GM10847 (cell line): ENCODE measurements around the gene GSTM1.

Experiments
- POLR2A ChIP-seq: IDR thresholded peaks from 2 replicates; pipeline ENCODE4 v1.6.1; 2011; ENCODE audit not compliant: insufficient read length; ENCODE audit errors: extremely low read depth

Gene GSTM1

GRCh38 chr1:109687641-109688499, at the start of gene GSTM1:
Gene GSTM1, plus strand, starts transcription at chr1:109687817. Its CDS starts 57 bp downstream, at chr1:109687874.
- peak; percentile 36 for TF ChIP-seq POLR2A

- no peak for TF ChIP-seq POLR2A
Observed at GRCh38 chr1:109639063-109639840, 48.4 kb upstream of the GSTM1 start.

GRCh38 chr1:109639841-109640184, 47.8 kb upstream of the GSTM1 start:
- no peak for TF ChIP-seq POLR2A

GRCh38 chr1:109640285-109640865, 47.2 kb upstream of the GSTM1 start:
- no peak for TF ChIP-seq POLR2A

DNA sequence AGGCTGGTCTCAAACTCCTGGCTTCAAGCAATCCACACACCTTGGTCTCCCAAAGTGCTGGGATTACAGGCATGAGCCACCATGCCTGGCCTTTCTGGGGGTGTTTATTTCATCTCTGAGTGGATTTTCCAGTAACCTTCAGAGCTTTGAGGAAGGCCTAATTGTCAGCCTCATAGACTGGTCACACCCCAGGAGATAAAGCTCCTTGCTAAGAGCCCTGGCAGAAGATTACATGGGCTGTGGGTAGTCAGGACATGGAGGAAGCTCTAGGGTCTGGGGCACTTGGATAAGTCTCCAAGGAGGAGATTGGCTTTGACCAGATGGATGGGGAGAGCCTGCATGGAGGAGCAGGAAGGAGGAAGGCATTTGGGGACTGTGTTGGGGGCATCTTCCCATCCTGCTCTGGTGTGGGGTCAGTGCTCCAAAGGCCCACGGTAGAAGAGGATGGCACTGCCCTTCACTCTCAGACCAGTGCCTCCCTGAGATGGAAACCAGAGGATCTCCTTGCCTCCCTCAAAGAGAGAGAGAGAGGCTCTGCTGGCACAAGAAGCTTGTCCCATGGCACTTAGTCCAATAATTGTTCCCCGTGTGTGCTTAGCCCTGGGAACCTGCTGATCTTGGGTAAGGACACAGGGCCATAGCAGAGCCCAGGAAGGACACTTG, 46.4 kb upstream of the GSTM1 start:
- TF ChIP-seq POLR2A, result no peak

DNA sequence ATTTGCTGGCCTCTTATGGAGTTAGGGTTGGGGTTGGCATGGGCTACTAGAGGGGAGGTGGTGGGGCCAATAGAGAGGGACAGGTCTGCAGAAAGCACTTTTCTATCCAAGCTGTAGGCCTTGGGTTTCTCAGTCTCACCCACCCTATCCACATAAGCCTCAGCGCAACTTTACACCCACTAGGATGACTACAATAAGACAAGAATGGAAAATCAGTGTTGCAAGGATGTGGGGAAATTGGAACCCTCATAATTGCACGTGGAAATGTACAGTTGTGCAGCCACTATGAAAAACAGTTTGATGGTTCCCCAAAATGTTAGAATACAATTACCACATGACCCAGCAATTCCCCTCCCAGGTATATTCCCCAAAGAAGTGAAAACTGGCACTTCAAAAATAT, 45.8 kb upstream of the GSTM1 start:
- TF ChIP-seq POLR2A, result no peak

- TF ChIP-seq POLR2A, result no peak
Observed at GRCh38 chr1:109642626-109643025, 45.0 kb upstream of the GSTM1 start.

GRCh38 chr1:109643385-109644230, 44.0 kb upstream of the GSTM1 start:
- TF ChIP-seq POLR2A, result no peak

DNA sequence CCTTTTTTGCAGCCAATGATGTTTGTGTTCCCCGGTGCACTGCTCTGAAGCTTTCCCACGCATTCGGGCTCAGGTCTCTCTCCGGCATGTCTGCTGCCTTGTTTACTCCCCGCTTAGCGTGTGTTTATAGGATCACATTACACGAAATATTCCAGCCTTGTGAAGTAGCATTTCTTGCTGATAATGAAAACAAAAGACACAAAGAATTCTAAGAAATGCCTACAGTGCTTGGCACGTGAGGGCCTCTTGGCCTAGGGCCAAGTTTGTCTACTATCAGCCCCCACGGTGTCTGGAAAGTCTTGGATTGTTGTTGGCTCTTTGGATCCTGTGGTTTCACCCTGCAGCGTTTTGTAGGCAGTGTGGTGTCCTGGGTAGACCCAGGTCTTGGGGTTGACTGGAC, 42.9 kb upstream of the GSTM1 start:
- no peak for TF ChIP-seq POLR2A

- TF ChIP-seq POLR2A, result no peak
Observed at GRCh38 chr1:109649491-109649914, 38.1 kb upstream of the GSTM1 start.

GRCh38 chr1:109650609-109651008, 37.0 kb upstream of the GSTM1 start:
- TF ChIP-seq POLR2A, result no peak

- TF ChIP-seq POLR2A, result no peak
Observed at GRCh38 chr1:109652402-109652801, 35.2 kb upstream of the GSTM1 start.

- TF ChIP-seq POLR2A, result no peak
Observed at GRCh38 chr1:109653306-109653705, 34.3 kb upstream of the GSTM1 start.

GRCh38 chr1:109654519-109654918, 33.1 kb upstream of the GSTM1 start:
- no peak for TF ChIP-seq POLR2A
